Stimulated activated CD4-positive, alpha-beta T cell treated with anti-CD3 and anti-CD28 coated beads, Interleukin-4, amount 100 ng/mL, for 4 hours (primary cell): ENCODE data around the gene DIAPH2.
"Not testable (repeated sequence)": the region's sequence is repeated elsewhere in the genome, so short reads cannot be mapped to it uniquely, and the experiment has no call there.

Experiments
- DNase-seq, 2 experiments: peaks; one replicate each; pipeline ENCODE4 v3.0.0-alpha.2; 2020

The DIAPH2 gene

DNA sequence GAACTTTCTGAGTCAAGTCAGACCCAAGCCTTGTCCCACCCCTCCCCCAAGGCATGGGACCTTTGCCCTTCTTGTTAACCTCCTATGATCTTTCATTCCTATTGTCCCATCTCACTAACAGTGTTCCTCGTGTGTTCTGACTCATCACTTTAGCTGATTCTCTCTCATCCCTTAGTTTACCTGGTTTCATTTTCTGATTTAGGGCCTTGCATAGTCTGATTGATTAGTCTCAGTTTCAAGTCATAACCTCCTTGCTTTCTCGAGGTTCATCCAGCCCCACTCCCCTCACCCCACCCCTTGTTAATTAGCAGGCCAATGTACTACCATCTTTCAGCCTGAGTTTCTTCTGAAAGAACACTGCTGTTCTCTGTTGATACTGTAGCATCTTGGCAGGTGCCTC is 716.5 kb downstream of the DIAPH2 start:
- DNase-seq: no peak

DNA sequence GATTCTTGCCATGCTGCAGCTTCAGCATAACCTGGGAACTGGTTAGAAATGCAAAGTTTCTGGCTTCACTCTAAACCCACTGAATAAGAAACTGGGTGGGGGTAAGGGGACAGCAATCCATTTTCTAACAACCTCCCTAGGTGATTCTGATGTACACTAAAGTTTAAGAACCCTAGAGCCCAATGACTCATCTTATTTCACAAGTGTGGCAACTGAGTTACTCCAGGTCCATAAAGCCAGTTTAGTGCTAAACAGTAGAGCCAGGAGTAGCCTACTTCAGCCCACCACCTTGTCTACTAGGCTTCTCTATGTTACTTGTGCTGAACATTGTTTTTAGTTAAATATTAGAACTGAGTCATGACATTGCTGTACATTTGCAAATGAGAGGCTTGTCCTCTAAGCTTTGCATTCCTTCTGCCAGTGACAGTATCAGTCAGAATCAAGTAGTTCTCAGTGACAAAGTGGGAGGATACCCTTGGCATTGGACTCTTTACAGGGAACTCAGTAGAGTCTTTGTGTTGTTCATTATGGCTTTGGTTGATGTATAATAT is 717.0 kb downstream of the DIAPH2 start:
- no peak for DNase-seq

DNA sequence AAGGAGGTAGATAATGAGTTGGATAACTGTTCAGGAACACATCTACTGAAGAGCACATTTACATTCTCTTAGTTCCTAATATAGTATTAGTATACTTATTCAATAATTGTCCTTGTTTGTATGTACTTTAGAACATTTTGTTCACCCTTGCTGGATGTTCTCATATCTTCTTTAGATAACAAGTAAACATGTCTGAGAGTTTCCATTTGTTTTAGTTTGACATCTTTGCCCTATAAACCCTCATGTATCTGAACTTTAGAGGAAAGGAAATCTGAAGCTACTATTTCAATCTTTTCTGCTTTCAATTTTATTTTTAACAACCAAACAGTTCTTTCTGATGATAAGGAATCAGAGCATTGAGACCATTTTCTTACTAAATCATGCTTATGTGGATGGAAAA is 717.7 kb downstream of the DIAPH2 start:
- DNase-seq: no peak

DNA sequence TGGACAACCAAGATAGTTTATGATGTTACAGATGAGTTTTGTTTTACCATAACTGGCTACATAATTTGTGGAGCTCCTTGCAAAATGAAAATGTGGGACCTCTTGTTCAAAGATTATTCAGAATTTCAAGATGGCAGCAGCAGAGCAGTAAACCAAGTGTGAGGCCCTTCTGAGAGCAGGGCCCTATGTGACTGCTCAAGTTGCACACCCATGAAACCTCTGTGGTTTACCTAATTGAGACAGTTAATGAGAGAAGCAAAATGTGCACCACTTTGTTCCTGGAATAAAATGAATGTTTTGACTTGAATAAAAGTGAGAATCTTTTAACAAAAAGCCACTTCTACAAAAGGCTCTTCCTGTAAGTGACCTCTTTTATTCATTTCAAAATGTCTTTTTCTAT is 718.3 kb downstream of the DIAPH2 start:
- no peak for DNase-seq

DNA sequence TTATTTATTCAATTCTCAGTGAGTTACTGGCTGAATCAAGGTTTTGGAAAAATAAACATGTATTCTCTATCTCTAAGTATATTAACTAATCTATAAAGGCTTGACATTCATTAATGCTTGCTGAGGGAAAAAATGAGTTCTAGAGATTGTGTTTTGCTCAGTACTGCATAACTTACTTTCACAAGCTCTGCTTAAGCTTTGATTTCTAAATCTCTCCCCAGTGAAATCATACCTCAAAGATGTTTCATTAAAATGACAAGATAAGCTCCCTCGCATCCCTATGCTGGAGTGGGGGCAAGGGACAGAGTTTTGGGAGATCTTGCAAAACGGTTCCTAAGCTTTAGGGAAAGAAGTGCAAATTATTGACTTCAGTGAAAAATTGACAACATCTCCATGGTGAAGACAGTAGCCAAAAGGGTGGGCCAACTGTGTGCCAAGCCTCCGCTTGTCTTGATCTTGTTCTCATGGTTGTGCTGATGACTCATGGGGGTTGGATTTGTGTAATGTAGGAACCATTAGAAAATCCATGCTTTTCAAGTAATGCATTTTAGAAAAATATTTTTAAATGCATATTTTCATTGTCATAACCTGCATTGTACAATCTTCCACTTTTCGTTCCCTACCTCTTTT is 720.5 kb downstream of the DIAPH2 start:
- no peak for DNase-seq

DNA sequence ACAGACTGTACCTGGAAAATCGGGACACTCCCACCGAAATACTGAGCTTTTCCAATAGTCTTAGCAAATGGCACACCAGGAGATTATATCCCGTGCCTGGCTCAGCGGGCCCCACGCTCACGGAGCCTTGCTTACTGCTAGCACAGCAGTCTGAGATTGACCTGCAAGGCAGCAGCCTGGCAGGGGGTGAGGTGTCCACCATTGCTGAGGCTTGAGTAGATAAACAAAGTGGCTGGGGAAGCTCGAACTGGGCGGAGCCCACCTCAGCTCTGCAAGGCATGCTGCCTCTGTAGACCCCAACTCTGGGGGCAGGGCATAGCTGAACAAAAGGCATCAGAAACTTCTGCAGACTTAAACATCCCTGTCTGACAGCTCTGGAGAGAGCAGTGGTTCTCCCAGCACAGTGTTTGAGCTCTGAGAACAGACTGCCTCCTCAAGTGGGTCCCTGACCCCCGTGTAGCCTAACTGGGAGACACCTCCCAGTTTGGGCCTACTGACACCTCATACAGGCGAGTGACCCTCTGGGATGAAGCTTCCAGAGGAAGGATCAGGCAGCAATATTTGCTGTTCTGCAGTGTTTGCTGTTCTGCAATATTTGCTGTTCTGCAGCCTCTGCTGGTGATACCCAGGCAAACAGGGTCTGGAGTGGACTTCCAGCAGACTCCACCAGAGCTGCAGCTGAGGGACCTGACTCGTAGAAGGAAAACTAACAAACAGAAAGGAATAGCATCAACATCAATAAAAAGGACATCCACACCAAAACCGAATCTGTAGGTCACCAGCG is 725.2 kb downstream of the DIAPH2 start:
- DNase-seq: not testable (repeated sequence)

DNA sequence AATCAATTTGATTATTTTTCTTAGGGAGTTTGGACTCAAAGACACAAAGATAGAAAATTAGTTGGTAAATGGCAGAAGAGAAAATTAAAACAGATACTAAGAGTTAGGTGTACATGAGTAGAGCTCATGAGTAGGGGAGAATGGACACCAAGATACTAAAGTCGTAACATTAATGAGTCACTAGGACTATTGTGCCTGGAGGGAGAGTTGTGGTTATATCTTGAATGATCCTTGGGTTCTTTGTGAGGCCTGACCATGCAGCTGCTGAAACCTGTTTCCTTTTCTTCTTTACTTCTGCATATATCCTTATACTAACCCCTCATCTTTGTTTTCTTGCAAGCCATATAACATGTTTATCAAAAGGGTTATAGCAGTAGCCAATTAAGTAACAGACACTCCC is 731.8 kb downstream of the DIAPH2 start:
- DNase-seq: no peak

DNA sequence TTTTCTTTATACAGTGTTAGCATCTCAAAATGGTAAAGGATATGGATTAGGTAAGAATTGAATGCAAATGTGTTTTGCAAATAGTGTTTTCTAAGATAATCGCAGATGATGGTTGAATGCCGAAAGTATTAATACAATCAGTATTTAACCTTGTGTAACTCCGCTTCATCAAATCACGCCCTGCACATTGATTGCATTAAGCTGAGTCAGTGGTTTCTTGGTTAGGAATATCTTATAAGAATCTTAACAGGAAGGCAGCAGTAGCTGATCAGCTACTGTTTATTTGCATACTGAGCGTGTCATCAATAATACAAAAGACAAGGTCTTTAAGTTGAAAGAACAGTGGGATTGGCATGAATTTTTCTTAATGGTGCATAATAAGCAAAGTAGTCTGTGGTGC is 744.5 kb downstream of the DIAPH2 start:
- DNase-seq: no peak

DNA sequence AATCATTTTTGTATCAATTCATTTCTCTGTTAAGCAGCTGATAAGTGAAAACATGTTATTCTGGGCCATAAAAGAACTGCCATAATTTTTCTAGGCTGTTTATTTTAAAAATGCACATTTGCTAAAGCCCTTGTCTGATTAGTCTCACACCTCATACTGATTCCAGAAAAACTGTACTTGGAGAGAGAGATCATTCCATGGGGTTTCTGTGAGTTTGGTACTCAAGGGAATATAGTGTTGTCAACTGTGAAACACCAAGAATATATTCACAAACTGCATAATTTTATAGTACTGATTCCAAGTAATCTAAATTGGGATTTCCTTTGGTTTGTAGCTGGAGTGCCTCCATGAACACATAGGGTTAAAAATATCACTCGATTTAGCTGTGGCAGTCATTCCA is 746.6 kb downstream of the DIAPH2 start:
- DNase-seq: no peak

DNA sequence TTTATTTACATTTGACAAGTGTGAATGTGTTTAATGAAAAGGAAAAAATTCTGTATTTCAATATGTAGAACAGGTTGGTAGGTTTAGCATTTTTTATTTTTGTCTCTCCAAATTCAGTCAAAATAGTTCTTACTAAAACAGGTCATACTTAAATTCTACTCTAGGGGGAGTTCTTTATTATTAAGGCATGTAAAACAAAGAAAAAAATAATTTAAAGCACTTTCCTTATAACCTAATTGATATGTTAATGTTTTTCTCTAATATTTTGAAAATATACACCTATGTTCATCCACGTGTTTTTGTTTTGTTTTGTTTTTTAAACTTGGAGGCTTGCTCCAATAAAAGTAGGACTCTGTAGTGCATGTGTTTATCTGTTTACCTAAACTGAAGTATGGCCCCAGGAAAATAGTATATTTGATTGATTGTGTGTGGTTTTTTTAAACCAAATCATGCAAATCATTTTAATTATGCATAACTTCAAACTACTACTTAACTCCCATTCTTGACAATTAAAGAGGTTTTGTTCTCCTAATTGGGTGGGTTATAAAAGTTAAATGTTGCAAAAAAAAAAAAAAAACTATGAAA is 761.7 kb downstream of the DIAPH2 start:
- DNase-seq: no peak

DNA sequence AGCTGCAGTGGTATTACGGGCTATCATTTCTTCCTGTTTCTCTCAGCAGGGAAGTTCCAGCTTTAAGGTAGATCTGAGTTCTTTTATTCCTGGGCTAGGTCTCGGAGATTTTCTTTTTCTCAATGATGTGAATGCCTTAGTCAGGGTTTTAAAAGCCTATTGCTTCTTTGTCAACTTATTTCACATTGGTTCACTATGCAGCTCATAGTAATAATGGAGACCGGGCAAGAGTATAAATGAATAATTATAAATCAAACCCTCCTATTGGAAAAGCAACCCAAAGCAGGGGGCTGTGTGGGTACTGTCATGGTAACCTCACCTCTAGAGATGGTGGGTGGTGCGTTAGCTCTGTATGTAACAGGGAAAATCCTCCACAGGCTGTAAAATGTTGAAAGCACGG is 762.7 kb downstream of the DIAPH2 start:
- DNase-seq: no peak

DNA sequence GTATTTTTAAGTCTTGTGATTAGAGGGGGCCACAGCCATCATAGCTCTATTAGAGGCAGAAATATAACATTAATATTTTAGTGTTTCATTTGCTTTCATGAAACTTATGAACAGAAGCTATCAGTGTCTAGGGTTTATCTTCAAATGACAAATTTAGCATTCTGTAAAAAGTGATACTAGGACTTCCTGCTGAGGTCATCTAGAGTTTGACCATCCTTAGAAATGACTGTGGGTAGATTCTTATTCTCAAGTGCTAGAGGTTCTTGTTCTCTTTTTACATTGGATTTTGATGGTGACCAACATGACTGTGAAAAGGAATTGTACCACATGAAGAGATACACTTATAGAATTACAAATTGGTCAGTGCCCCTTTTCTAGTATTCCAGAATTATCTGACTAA is 767.6 kb downstream of the DIAPH2 start:
- no peak for DNase-seq

DNA sequence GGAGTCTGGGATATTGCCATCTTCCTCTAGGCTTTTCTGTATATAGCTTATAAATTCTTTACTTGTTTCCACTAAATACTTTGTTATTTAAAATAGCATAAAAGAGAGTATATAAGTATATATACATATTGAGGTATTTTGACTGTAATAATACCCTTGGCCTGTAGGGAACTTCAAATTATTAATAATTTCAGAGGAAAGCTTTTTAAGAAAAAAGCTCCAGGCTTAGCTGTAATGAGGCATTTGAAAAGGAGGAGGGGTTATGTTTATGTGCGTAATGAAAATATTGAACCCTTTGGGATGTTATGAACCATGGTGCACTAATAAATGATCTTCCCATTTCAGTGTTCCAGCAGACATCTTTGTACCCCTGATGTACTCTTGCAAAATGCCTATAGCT is 777.1 kb downstream of the DIAPH2 start:
- no peak for DNase-seq

DNA sequence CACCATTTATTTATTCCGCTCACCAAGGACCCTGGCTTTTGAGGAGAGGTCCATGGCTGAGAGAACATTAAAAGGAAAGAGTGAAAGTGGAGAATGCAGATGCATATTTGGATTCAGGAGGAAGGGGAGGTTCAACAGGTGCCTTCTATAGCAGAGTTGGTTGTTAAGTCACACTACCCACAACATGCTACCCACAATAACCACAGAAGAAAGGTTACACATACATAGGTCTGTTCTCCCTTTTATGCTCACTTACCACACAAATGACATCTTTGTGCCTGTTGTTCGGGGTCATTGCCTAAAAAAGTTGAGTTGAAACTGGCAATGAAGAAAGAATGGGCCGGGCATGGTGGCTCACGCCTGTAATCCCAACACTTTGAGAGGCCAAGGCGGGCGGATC is 786.4 kb downstream of the DIAPH2 start:
- no peak for DNase-seq

DNA sequence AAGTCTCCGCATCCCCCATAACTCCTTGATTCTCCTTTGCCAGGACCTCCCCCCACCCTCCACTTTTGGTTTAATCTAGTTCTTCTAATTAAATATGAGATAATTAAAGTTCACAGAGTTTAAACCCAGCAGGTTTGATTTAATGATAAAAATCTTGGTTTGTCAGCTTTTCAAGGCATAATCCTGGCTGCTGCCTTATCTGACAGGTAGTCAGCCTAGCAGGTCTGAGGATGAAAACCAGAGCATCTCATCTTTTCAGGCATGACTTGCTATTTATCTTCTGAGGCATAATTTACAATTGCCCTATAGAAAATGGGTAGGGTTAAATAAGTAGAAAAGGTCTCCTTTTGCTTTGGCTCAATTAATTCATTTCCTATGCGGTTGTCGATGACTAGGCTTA is 790.3 kb downstream of the DIAPH2 start:
- no peak for DNase-seq

DNA sequence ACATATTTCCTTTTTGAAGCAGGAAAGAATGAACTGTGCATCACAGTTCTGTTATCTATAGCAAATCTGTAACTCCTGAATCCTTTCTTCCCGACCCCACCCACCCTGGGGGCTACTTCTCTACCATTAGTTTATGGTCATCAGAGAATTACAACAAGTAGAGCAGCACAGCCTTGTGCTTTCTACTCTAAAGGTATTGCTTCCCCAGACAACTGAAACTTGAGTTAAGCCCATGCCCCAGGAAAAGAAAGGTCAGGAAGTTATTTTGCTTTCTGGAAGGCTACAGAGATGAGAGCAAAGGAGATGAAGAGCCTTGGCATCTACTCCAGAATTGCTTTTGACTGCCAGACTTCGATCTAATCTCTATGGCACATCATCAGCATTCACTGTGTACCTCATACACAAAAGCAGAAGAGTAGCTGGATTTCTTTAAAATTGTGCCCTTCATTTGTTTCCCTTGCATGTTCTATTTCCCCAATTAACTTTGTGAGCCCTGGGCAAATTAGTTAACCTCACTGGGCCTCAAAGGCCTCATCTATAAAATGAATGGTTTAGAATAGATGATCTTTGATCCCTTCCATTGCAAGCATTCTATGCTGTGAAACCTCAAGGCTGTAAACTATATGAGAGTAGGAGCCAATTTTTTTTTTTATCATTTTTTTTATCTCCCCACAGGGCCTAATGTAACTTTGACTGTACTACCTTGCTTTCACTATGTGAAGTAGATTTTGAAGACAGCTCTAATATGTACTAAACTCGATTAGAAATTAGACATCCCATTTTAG is 794.7 kb downstream of the DIAPH2 start:
- DNase-seq: no peak

DNA sequence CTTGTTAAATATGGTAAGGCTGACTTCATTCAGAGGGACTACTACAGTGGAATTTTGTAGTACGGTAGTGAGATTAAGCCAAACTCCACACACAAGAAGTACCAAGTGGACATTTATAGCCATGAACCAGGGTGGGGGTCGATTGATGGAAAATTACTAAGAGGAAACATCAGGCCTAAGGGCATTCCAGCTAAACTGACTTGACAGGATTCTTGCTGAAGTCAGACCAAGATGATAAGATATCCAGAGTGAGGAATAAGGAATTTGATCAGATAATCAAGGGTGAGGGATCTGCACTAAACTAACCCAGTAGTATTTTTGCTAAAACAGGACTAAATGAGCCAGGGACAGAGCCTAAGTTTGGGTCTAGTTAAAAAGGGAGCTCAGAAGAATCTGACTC is 796.6 kb downstream of the DIAPH2 start:
- DNase-seq: no peak

DNA sequence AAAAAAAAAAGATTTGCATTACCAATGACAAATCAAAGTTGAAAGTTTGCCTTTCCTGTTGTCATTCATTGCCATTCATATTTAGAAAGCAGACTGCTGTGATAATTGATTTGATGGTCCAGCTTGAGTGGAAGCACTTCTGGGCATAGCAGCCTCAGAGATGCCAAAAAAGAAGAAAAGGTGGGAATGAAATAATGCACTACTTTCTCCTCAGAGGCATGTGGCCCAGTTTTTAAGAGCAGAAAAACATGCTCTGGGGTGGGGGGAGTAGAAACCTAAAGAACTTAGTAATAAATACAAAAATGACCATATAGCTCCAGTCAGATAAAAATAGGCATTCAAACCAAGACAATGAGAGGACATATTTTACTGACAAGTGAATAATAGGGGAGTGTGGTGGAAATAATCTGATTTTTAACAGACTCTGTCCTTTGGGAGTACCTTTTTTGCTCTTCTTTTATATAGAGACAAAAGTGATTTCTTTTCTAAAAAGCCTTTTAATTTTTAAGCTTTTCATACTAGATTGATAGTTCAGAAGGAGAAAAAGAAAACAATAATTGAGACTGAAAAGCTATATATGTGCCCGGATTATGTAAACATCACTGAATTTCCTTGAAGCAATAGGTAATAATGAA is 798.1 kb downstream of the DIAPH2 start:
- DNase-seq: no peak

DNA sequence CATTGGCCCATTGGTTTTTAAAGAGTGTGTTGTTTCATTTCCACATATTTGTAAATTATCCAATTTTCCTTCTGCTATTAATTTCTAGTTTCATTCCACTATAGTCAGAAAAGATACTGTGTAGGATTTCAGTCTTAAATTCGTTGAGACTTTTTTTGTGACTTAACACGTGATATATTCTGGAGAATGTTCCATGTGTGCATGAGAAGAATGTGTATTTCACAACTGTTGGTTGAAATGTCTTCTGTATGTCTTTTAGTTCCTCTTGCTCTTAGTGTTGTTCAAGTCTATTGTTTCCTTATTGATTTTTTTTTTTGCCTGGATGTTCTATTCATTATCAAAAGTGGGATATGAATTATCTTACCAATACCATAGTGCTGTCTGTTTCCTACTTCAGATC is 806.0 kb downstream of the DIAPH2 start:
- no peak for DNase-seq

DNA sequence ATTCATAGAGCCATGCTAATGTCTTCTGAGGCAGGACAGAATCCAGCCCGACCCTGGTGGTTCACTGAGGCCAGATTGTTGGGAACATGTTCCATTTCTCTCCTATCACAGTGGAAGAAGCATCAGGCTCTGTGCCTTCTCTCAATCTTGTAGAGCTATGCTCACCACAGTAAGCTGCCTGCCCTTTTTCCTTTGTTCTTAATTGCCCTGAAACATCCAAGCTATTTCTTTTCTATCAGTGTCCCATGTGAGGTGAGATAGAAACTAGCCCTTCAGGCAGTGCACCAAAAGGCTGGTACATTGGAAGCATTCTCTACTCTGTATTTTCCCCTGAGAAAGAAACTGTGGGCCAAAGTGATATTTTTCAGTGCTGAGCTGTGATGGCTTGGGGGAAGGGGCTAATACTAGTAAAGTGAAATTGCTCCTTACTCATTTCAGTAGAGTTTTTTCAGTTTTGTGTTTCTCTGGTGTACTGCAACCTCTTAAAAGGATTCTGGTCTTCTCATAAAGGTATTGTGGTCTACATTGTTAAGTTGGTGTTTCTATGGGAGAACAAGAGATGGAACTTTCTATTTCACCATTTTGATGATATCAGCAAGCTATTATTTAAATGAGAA is 810.2 kb downstream of the DIAPH2 start:
- no peak for DNase-seq

DNA sequence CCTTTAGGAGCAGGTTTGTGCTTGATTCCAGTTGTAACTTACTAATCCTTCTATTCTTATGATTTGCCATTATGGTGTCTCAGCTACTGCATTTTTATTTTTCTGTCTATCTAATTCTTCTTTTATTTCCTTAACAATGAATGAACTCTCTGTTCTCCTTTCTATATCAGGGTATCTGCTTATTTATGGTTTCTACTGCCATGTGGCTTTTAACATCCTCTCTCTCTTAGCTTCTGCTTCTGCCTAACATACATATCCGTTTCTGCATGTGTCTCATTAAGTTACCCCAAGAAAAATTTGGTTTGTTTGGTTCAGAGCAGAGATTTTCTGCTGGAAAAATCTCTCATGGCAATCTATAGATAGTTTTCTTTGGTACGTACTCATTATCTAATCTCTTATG is 813.5 kb downstream of the DIAPH2 start:
- no peak for DNase-seq

DNA sequence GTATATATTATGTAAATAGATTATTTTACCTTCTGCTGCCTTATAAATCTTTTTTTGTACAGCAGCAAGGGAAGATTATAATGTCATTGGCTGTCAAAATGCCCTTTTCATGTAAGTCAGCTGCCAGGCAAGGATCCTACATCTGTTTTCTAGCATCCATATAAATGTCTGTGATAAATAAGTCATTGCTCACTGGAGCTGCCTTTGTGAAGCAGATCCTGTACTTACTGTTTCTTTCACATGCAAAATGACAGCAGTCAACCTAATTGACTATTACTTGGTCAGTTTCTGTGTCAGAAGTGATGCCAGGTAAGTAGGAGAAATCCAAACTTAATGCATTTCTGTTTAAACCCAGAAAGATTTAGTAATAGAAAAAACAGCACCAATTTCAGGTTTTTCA is 819.8 kb downstream of the DIAPH2 start:
- DNase-seq: no peak
